HepG2 (cell line): ENCODE measurements around the gene USP32. TPM values are rescaled to one million over a fixed set of nuclear protein-coding genes. Genes with fewer than 3 reads are reported as not detected.

ENCODE experiments used
- ARHGAP35 ChIP-seq: sonication (generic); formaldehyde crosslinking; IDR thresholded peaks from 2 replicates; pipeline ENCODE4 v1.9.0; 2022; ENCODE audit warnings: mild to moderate bottlenecking, inconsistent platforms, moderate library complexity, missing genetic modification reagents, borderline replicate concordance
- CEBPB ChIP-seq: IDR thresholded peaks from 2 replicates; pipeline ENCODE4 v1.6.1; 2011; ENCODE audit warnings: low read depth, low read length, improper control_type of control experiment, borderline replicate concordance
- DMAP1 ChIP-seq: IDR thresholded peaks from 2 replicates; pipeline ENCODE4 v1.6.1; 2016
- ESRRA ChIP-seq: sonication (generic); formaldehyde crosslinking; IDR thresholded peaks from 2 replicates; pipeline ENCODE4 v1.5.1; 2020; ENCODE audit warnings: mild to moderate bottlenecking, low read depth, missing genetic modification reagents
- HNF4A ChIP-seq: sonication (generic); formaldehyde crosslinking; IDR thresholded peaks from 2 replicates; pipeline ENCODE4 v1.4.0; 2020; ENCODE audit warnings: missing genetic modification reagents
- JUN ChIP-seq: sonication (generic); formaldehyde crosslinking; IDR thresholded peaks from 2 replicates; pipeline ENCODE4 v1.4.0; 2020; ENCODE audit warnings: mild to moderate bottlenecking, missing genetic modification reagents
- LCORL ChIP-seq, 2 experiments: fragments of 450-650 bp in 1 of 2; sonication (generic) in 1 of 2; formaldehyde crosslinking in 1 of 2; IDR thresholded peaks; 2 replicates each; pipeline versions ENCODE4 v1.5.0 to v1.6.1; 2017 to 2020; ENCODE audit warnings: antibody characterized with exemption in 1 of 2, missing genetic modification reagents in 1 of 2
- MIER2 ChIP-seq: IDR thresholded peaks from 2 replicates; pipeline ENCODE4 v1.6.1; 2016; ENCODE audit warnings: missing biosample characterization, missing genetic modification reagents
- NR2C2 ChIP-seq: sonication (generic); formaldehyde crosslinking; IDR thresholded peaks from 2 replicates; pipeline ENCODE4 v1.4.0; 2020; ENCODE audit warnings: missing genetic modification reagents, mild to moderate bottlenecking, moderate library complexity, borderline replicate concordance
- NR2F1 ChIP-seq, 2 experiments: fragments of 450-650 bp in 1 of 2; formaldehyde crosslinking in 1 of 2; IDR thresholded peaks; 2 replicates each; pipeline versions ENCODE4 v1.5.0 to v1.6.1; 2016 to 2020; ENCODE audit warnings: mild to moderate bottlenecking in 1 of 2, missing compliant biosample characterization in 1 of 2, missing genetic modification reagents in 1 of 2, moderate library complexity in 1 of 2
- NR2F6 ChIP-seq, 2 experiments: IDR thresholded peaks; 2 replicates each; pipeline ENCODE4 v1.6.1; 2016; ENCODE audit warnings: antibody characterized with exemption in 1 of 2, mild to moderate bottlenecking in 1 of 2
- ONECUT2 ChIP-seq: sonication (generic); formaldehyde crosslinking; IDR thresholded peaks from 2 replicates; pipeline ENCODE4 v1.4.0; 2020; ENCODE audit warnings: missing genetic modification reagents
- PHF20 ChIP-seq: sonication (generic); formaldehyde crosslinking; IDR thresholded peaks from 2 replicates; pipeline ENCODE4 v1.5.0; 2020; ENCODE audit warnings: mild to moderate bottlenecking, missing genetic modification reagents
- SAFB2 ChIP-seq: sonication (generic); formaldehyde crosslinking; IDR thresholded peaks from 2 replicates; pipeline ENCODE4 v1.5.1; 2020; ENCODE audit warnings: missing genetic modification reagents, low read depth, mild to moderate bottlenecking, borderline replicate concordance
- SMARCE1 ChIP-seq: fragments of 450-650 bp; IDR thresholded peaks from 2 replicates; pipeline ENCODE4 v1.6.1; 2017; ENCODE audit warnings: borderline replicate concordance
- SP1 ChIP-seq, 2 experiments: fragments of 450-650 bp in 1 of 2; sonication (generic) in 1 of 2; formaldehyde crosslinking in 1 of 2; IDR thresholded peaks; 2 replicates each; pipeline versions ENCODE4 v1.4.0 to v1.6.1; 2016 to 2020; ENCODE audit warnings: missing genetic modification reagents in 1 of 2
- TFAP4 ChIP-seq: sonication (generic); IDR thresholded peaks from 2 replicates; pipeline ENCODE4 v1.6.1; 2016; ENCODE audit warnings: low read depth, borderline replicate concordance
- TGIF2 ChIP-seq: IDR thresholded peaks from 2 replicates; pipeline ENCODE4 v1.6.1; 2016; ENCODE audit warnings: control low read depth, missing compliant biosample characterization
- ZGPAT ChIP-seq: IDR thresholded peaks from 2 replicates; pipeline ENCODE4 v1.6.1; 2016; ENCODE audit warnings: mild to moderate bottlenecking
- ZNF431 ChIP-seq: sonication (generic); formaldehyde crosslinking; IDR thresholded peaks from 2 replicates; pipeline ENCODE4 v1.9.0; 2022; ENCODE audit warnings: missing genetic modification reagents, low read depth, mild to moderate bottlenecking, borderline replicate concordance
- polyA plus RNA-seq, 8 experiments: library from polyadenylated mRNA; depleted of rRNA in 3 of 8; stranded (reverse) in 7 of 8; unstranded in 1 of 8; fragments of >200 nt; fragmentation: Illumina TruSeq in 4 of 8; extraction: Trizol in 4 of 8; gene quantifications; 2 replicates each; pipeline versions ENCODE4 v1.2.1 to v1.2.3, GENCODE V29; 2011 to 2016; ENCODE audit warnings: low read depth in 4 of 8, missing spikeins in 1 of 8, mixed read lengths in 1 of 8; ENCODE audit not compliant: insufficient read depth in 1 of 8
- total RNA-seq, 5 experiments: library from RNA; depleted of rRNA; stranded (reverse); fragments of >200 nt; fragmentation: Illumina TruSeq; extraction: Trizol; gene quantifications; 2 replicates each; pipeline ENCODE4 v1.2.3, GENCODE V29; 2016; ENCODE audit warnings: low read depth in 1 of 5

The USP32 gene
- total and polyA plus RNA-seq, 2 of the 13 experiments (the other 11 are each of a cell fraction or from before 2014, with no cell fraction given): 24.9 to 39.9 TPM

- TF ChIP-seq TGIF2 (no peak), NR2F1 (CRISPR knock-in tag; IDR thresholded peaks at IDR 0.05) (peak; percentile 35 to 60; a peak in 2 of 4 replicates), NR2F6 (IDR thresholded peaks at IDR 0.05) (peak; percentile 66; the same call in 1 of the 2 replicates), NR2F6 (CRISPR knock-in tag; IDR thresholded peaks at IDR 0.05) (peak; percentile 64; the same call in 1 of the 2 replicates), SP1 (IDR thresholded peaks at IDR 0.05) (no peak), SP1 (CRISPR knock-in tag; IDR thresholded peaks at IDR 0.05) (no peak), CEBPB (peak; percentile 20; the same call in 1 of the 2 replicates), DMAP1 (CRISPR knock-in tag) (no peak), SAFB2 (no peak), ONECUT2 (CRISPR knock-in tag) (no peak), NR2C2 (peak; percentile 72; the same call in 1 of the 2 replicates), PHF20 (CRISPR knock-in tag) (no peak), JUN (CRISPR knock-in tag) (no peak), ESRRA (peak; percentile 97), TFAP4 (0 out of 2 replicates have a peak, but pooled peaks have one; percentile 9), ZGPAT (no peak), ZNF431 (CRISPR knock-in tag) (no peak), LCORL (IDR thresholded peaks at IDR 0.05) (no peak), LCORL (CRISPR knock-in tag; IDR thresholded peaks at IDR 0.05) (no peak), HNF4A (CRISPR knock-in tag) (peak; percentile 56; the same call in 1 of the 2 replicates), SMARCE1 (no peak), MIER2 (no peak), ARHGAP35 (CRISPR knock-in tag) (no peak)
Measured at GRCh38 chr17:60174035-60174434, 217.9 kb downstream of the USP32 start (continued).
